ENCODE data around the gene CLCN2.

DNA sequence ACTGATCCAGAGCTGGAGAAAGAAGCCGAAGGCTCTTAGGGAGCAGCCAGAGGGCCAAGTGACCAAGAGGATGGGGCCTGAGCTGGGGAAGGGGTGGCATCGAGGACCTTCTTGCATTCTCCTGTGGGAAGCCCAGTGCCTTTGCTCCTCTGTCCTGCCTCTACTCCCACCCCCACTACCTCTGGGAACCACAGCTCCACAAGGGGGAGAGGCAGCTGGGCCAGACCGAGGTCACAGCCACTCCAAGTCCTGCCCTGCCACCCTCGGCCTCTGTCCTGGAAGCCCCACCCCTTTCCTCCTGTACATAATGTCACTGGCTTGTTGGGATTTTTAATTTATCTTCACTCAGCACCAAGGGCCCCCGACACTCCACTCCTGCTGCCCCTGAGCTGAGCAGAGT is 28.0 kb upstream of the CLCN2 start:
- TF ChIP-seq POLR2A (IDR thresholded peaks at IDR 0.05) = no peak
- TF ChIP-seq, protein P1, sequence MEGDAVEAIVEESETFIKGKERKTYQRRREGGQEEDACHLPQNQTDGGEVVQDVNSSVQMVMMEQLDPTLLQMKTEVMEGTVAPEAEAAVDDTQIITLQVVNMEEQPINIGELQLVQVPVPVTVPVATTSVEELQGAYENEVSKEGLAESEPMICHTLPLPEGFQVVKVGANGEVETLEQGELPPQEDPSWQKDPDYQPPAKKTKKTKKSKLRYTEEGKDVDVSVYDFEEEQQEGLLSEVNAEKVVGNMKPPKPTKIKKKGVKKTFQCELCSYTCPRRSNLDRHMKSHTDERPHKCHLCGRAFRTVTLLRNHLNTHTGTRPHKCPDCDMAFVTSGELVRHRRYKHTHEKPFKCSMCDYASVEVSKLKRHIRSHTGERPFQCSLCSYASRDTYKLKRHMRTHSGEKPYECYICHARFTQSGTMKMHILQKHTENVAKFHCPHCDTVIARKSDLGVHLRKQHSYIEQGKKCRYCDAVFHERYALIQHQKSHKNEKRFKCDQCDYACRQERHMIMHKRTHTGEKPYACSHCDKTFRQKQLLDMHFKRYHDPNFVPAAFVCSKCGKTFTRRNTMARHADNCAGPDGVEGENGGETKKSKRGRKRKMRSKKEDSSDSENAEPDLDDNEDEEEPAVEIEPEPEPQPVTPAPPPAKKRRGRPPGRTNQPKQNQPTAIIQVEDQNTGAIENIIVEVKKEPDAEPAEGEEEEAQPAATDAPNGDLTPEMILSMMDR (IDR thresholded peaks at IDR 0.05) = no peak

Data from body of pancreas (tissue), 4 donors.